Ectodermal cell (in vitro differentiated cells): ENCODE data around the gene PCBP3.
"Not testable (repeated sequence)": the region's sequence is repeated elsewhere in the genome, so short reads cannot be mapped to it uniquely, and the experiment has no call there.

Source experiments
- H3K27ac ChIP-seq: 2 replicates; pipeline ENCODE4 v1.7.0; 2013; ENCODE audit warnings: mild to moderate bottlenecking, low read depth, low read length; ENCODE audit not compliant: insufficient read depth, poor library complexity, severe bottlenecking
- H3K27me3 ChIP-seq: 2 replicates; pipeline ENCODE4 v1.7.0; 2013; ENCODE audit warnings: mild to moderate bottlenecking, low read length; ENCODE audit not compliant: insufficient read depth, control insufficient read depth, poor library complexity, severe bottlenecking
- H3K36me3 ChIP-seq: one replicate; pipeline ENCODE4 v1.7.0; 2013; ENCODE audit warnings: low read length; ENCODE audit not compliant: control insufficient read depth, insufficient read depth
- H3K4me1 ChIP-seq: one replicate; pipeline ENCODE4 v1.7.0; 2013; ENCODE audit warnings: low read length; ENCODE audit not compliant: control insufficient read depth, insufficient read depth
- H3K4me3 ChIP-seq: 2 replicates; pipeline ENCODE4 v1.7.0; 2013; ENCODE audit warnings: low read depth, low read length, control low read depth; ENCODE audit not compliant: insufficient read depth
- H3K9me3 ChIP-seq: 2 replicates; pipeline ENCODE4 v1.7.0; 2013; ENCODE audit warnings: mild to moderate bottlenecking, low read length, moderate library complexity; ENCODE audit not compliant: control insufficient read depth
- WGBS, 2 experiments: methylation state at CpG; one replicate each; pipeline ENCODE4 v1.1.7; 2013; ENCODE audit warnings: missing lambda C conversion rate in 2 of 2; 5-methylcytosine and 5-hydroxymethylcytosine counted together

Gene PCBP3

GRCh38 chr21:45849651-45850050, 206.1 kb downstream of the PCBP3 start:
- 85 to 91% methylated on average over 10 of the region's 10 CpGs for WGBS, 2 experiments
- no peak overlapping the region for H3K4me3 ChIP-seq
- H3K9me3 ChIP-seq, result no peaks in the 10 kb centered on the region
- H3K36me3 ChIP-seq, result no peaks in the 10 kb centered on the region
- H3K27ac ChIP-seq, result no peak overlapping the region
- H3K27me3 ChIP-seq, result no peaks in the 10 kb centered on the region
- H3K4me1 ChIP-seq, result peaks cover 3% of the 10 kb centered on the region

GRCh38 chr21:45850181-45850580, 206.7 kb downstream of the PCBP3 start:
- Histone ChIP-seq H3K4me3 (no peak overlapping the region), H3K4me1 (peaks cover 8% of the 10 kb centered on the region), H3K36me3 (no peaks in the 10 kb centered on the region), H3K27me3 (no peaks in the 10 kb centered on the region), H3K9me3 (no peaks in the 10 kb centered on the region), H3K27ac (no peak overlapping the region)
- WGBS, 2 experiments, result 90 to 91% methylated on average over 4 of the region's 4 CpGs

DNA sequence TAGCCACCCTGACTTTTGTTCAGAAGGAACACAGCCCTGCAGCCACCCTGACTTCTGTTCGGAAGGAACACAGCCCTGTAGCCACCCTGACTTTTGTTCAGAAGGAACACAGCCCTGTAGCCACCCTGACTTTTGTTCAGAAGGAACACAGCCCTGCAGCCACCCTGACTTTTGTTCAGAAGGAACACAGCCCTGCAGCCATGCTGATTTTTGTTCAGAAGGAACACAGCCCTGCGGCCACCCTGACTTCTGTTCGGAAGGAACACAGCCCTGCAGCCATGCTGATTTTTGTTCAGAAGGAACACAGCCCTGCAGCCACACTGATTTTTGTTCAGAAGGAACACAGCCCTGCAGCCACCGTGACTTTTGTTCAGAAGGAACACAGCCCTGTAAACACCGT, 208.9 kb downstream of the PCBP3 start:
- H3K27me3 ChIP-seq, H3K9me3 ChIP-seq, H3K4me3 ChIP-seq, H3K27ac ChIP-seq, H3K36me3 ChIP-seq: not testable (repeated sequence)
- peaks cover 16% of the 10 kb centered on the region for H3K4me1 ChIP-seq
- WGBS, 2 experiments, result 73 to 75% methylated on average over 5 of the region's 5 CpGs

- Histone ChIP-seq H3K36me3 (no peaks in the 10 kb centered on the region), H3K9me3 (no peaks in the 10 kb centered on the region), H3K27me3 (no peaks in the 10 kb centered on the region), H3K27ac (no peak overlapping the region), H3K4me3 (no peak overlapping the region), H3K4me1 (peaks cover 16% of the 10 kb centered on the region)
- 95 to 96% methylated on average over 12 of the region's 12 CpGs for WGBS, 2 experiments
Measured at GRCh38 chr21:45852886-45853400, 209.4 kb downstream of the PCBP3 start.

DNA sequence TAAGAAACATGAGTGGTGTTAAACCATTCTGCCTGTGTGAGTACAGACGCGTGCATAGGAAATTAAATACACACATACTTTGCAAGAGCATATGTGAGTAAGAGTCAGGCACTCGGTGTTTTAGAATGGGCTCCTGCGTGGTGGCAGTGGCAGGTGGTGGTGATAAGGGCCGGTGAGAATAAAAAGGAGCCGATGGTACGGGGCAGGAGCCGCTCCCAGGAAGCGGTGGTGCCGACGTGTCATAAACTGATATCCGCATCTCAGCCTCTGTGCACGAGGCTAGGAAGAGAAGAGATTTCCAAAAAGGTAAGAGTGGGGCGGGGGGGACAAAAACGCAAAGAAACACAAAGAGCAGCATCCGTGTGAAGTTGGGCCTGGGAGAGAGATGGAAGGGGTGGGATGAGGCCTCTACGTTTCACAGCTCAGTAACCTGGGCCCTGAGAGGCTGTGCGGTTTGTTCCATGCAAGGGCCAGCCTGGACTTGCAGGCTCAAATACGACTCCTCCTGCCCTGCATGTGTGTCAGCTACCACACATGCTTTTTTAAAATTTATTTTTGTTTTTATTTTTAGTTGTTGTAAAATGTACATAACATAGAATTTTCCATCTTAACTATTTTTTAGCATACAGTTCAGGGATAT, 210.3 kb downstream of the PCBP3 start:
- Histone ChIP-seq H3K9me3 (no peaks in the 10 kb centered on the region), H3K4me1 (peaks cover 16% of the 10 kb centered on the region), H3K27me3 (no peaks in the 10 kb centered on the region), H3K4me3 (no peak overlapping the region), H3K27ac (no peak overlapping the region), H3K36me3 (no peaks in the 10 kb centered on the region)
- WGBS, 2 experiments, result 91 to 94% methylated on average over 17 to 19 of the region's 19 CpGs

DNA sequence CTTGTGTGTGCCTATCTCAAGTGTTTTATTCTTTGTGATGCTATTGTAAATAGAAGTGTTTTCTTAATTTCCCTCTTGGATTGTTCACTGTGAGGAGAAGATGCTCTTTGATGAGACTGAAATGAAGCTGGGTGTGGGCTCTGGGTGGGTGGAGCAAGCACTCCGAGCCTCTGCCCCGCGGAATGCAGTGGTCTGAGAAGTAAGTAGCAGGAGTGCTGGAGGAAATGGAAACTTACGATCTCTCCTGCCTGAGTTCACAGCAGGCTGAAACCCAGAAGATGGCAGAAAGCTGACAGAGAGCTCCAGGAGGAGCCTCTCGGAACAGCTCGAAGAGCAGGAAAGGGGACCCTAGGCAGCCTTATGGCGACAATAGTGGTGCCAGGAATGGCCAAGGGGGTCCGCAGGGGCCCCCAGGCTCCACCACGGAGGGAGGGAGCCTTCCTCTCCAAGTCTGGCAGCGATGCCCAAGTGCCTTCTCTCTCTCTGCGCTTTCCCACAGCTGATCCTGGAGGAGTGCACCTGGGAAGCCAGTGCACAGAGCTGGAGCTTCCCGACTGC, 211.2 kb downstream of the PCBP3 start:
- WGBS, 2 experiments, result 61 to 64% methylated on average over 12 of the region's 12 CpGs
- no peak overlapping the region for H3K27ac ChIP-seq
- H3K27me3 ChIP-seq, result no peaks in the 10 kb centered on the region
- H3K36me3 ChIP-seq, result no peaks in the 10 kb centered on the region
- no peak overlapping the region for H3K4me3 ChIP-seq
- H3K9me3 ChIP-seq, result no peaks in the 10 kb centered on the region
- H3K4me1 ChIP-seq, result peaks cover 16% of the 10 kb centered on the region

GRCh38 chr21:45855248-45855811, 211.8 kb downstream of the PCBP3 start:
- H3K27ac ChIP-seq, result no peak overlapping the region
- no peaks in the 10 kb centered on the region for H3K27me3 ChIP-seq
- WGBS, 2 experiments, result 83 to 85% methylated on average over 18 of the region's 18 CpGs

GRCh38 chr21:45856442-45856841, 212.9 kb downstream of the PCBP3 start:
- no peak overlapping the region for H3K4me3 ChIP-seq
- no peaks in the 10 kb centered on the region for H3K36me3 ChIP-seq
- peaks cover 16% of the 10 kb centered on the region for H3K4me1 ChIP-seq
- 89 to 94% methylated on average over 13 of the region's 13 CpGs for WGBS, 2 experiments
- H3K9me3 ChIP-seq, result no peaks in the 10 kb centered on the region
- no peaks in the 10 kb centered on the region for H3K27me3 ChIP-seq
- H3K27ac ChIP-seq, result no peak overlapping the region

More at GRCh38 chr21:45855248-45855811, 211.8 kb downstream of the PCBP3 start:
- Histone ChIP-seq H3K4me3 (no peak overlapping the region), H3K36me3 (no peaks in the 10 kb centered on the region), H3K4me1 (peaks cover 16% of the 10 kb centered on the region), H3K9me3 (no peaks in the 10 kb centered on the region)

DNA sequence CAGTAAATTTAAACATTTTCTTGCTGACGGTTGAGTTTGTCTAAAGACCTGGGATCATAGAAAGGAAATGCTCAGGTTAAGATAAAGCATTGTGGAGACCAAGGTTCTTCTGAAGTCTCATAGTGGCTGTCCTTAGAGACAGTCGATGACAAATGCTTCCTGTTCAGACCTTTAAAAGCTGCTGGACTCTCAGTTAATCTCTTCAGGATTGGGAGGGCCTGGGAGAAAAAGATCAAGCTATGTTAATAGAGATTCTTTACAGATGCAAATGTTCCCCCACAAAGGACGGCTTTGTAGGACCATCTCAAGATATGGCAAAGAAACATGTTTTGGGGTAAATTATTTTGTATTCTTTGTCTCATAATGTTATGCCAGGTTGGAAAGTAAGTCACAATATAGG, 213.4 kb downstream of the PCBP3 start:
- H3K36me3 ChIP-seq, result no peaks in the 10 kb centered on the region
- H3K27ac ChIP-seq, result no peak overlapping the region
- H3K4me1 ChIP-seq, result peaks cover 16% of the 10 kb centered on the region
- H3K4me3 ChIP-seq, result no peak overlapping the region
- H3K27me3 ChIP-seq, result no peaks in the 10 kb centered on the region
- H3K9me3 ChIP-seq, result no peaks in the 10 kb centered on the region
- WGBS, 2 experiments, result 72% methylated on average over 3 of the region's 3 CpGs

DNA sequence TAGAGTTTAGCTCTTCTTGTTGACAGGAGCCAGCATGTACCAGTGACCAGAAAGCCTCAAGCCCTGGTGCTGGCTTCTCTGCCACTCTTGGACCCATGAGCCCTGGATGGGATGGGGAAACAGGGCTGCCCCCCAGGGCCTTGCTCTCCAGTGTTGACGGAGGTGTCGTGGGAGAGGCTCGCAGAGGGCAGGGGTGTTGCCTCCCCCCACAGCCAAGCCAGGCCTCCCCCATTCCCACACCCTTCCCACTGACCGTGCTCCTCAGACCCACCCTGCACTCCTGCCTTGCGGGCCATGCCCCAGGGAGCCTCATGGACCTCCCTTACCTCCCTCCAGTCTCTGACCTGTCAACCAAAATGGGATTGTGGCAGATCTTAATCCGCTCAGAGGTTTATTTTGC, 214.2 kb downstream of the PCBP3 start:
- Histone ChIP-seq H3K4me3 (no peak overlapping the region), H3K9me3 (no peaks in the 10 kb centered on the region), H3K4me1 (peaks cover 18% of the 10 kb centered on the region), H3K27ac (no peak overlapping the region), H3K36me3 (no peaks in the 10 kb centered on the region), H3K27me3 (no peaks in the 10 kb centered on the region)
- 81 to 83% methylated on average over 6 of the region's 6 CpGs for WGBS, 2 experiments
